Tibial artery (tissue), 4 donors: Measurements from ENCODE around the gene AFP.

Experiments used
- DNase-seq, 2 donors: peaks; one replicate each; pipeline ENCODE4 v3.0.0-alpha.2; 2019
- H3K27ac ChIP-seq, 2 donors: fragments of 200-600 bp; sonication (generic) in 1 of 2; 1 replicate in 1 of 2; 2 replicates in 1 of 2; pipeline ENCODE4 v1.5.1; 2018 to 2019; ENCODE audit warnings: mild to moderate bottlenecking in 1 of 2
- H3K27me3 ChIP-seq, 2 donors: fragments of 200-600 bp; sonication (generic) in 1 of 2; one replicate each; pipeline versions ENCODE4 v1.5.1 to v1.6.0; 2016 to 2019
- H3K36me3 ChIP-seq, 3 donors: fragments of 200-600 bp; sonication (generic) in 2 of 3; one replicate each; pipeline ENCODE4 v1.5.1; 2016 to 2019; ENCODE audit warnings: mild to moderate bottlenecking in 2 of 3
- H3K4me1 ChIP-seq, 4 donors: fragments of 200-600 bp; sonication (generic) in 2 of 4; 1 replicate in 3 of 4; 2 replicates in 1 of 4; pipeline ENCODE4 v1.5.1; 2016 to 2019
- H3K4me3 ChIP-seq, 2 donors: fragments of 200-600 bp; sonication (generic) in 1 of 2; 1 replicate in 1 of 2; 2 replicates in 1 of 2; pipeline ENCODE4 v1.5.1; 2018 to 2019; ENCODE audit warnings: mild to moderate bottlenecking in 2 of 2
- H3K9me3 ChIP-seq, 3 donors: fragments of 200-600 bp; sonication (generic) in 1 of 3; one replicate each; pipeline ENCODE4 v1.5.1; 2016 to 2019
- CTCF ChIP-seq, 2 experiments: fragments of 200-600 bp in 1 of 2; fragments of 450-650 bp in 1 of 2; IDR thresholded peaks; one replicate each; pipeline ENCODE4 v1.5.1; 2017 to 2019; ENCODE audit warnings: antibody characterized with exemption in 2 of 2, mild to moderate bottlenecking in 1 of 2, moderate library complexity in 1 of 2
- intact Hi-C: fragments of 100-400 bp; cut with DNase I; formaldehyde crosslinking; loops from one replicate; pipeline ENCODE4 v1.15.0; 2023; ENCODE audit warnings: low total_unique reads

Gene AFP

GRCh38 chr4:73409978-73410548 lies 26.0 kb upstream of the AFP start:
- H3K9me3 ChIP-seq: no peaks in the 10 kb centered on the region
- no peaks in the 10 kb centered on the region for H3K36me3 ChIP-seq
- no peak for DNase-seq
- H3K27ac ChIP-seq: no peak overlapping the region
- intact Hi-C loops: no loop called here
- TF ChIP-seq CTCF (IDR thresholded peaks at IDR 0.05): no peak
- no peaks in the 10 kb centered on the region for H3K27me3 ChIP-seq
- no peaks in the 10 kb centered on the region for H3K4me1 ChIP-seq
- no peak overlapping the region for H3K4me3 ChIP-seq

GRCh38 chr4:73410916-73411730 lies 24.9 kb upstream of the AFP start:
- Histone ChIP-seq H3K9me3 (no peaks in the 10 kb centered on the region), H3K36me3 (no peaks in the 10 kb centered on the region), H3K27ac (no peak overlapping the region), H3K4me1 (no peaks in the 10 kb centered on the region), H3K27me3 (no peaks in the 10 kb centered on the region), H3K4me3 (no peak overlapping the region)
- TF ChIP-seq CTCF (IDR thresholded peaks at IDR 0.05): no peak
- intact Hi-C loops: no loop called here
- DNase-seq: no peak

- no peaks in the 10 kb centered on the region for H3K4me1 ChIP-seq
- DNase-seq: no peak
- no peak overlapping the region for H3K27ac ChIP-seq
- H3K9me3 ChIP-seq: no peaks in the 10 kb centered on the region
- TF ChIP-seq CTCF (IDR thresholded peaks at IDR 0.05): no peak
- intact Hi-C loops: no loop called here
- H3K36me3 ChIP-seq: no peaks in the 10 kb centered on the region
- no peak overlapping the region for H3K4me3 ChIP-seq
- H3K27me3 ChIP-seq: no peaks in the 10 kb centered on the region
Measured at GRCh38 chr4:73411731-73412414, 24.1 kb upstream of the AFP start.

GRCh38 chr4:73413294-73413755 lies 22.7 kb upstream of the AFP start:
- Histone ChIP-seq H3K9me3 (no peaks in the 10 kb centered on the region), H3K4me3 (no peak overlapping the region), H3K36me3 (no peaks in the 10 kb centered on the region), H3K27me3 (no peaks in the 10 kb centered on the region), H3K27ac (no peak overlapping the region), H3K4me1 (no peaks in the 10 kb centered on the region)
- intact Hi-C loops: no loop called here
- no peak for TF ChIP-seq CTCF (IDR thresholded peaks at IDR 0.05)
- DNase-seq: no peak

GRCh38 chr4:73414936-73415271 lies 21.1 kb upstream of the AFP start:
- no peaks in the 10 kb centered on the region for H3K9me3 ChIP-seq
- H3K4me3 ChIP-seq: no peak overlapping the region
- no peak for TF ChIP-seq CTCF (IDR thresholded peaks at IDR 0.05)
- DNase-seq: no peak
- intact Hi-C loops: no loop called here
- no peak overlapping the region for H3K27ac ChIP-seq
- no peaks in the 10 kb centered on the region for H3K27me3 ChIP-seq
- no peaks in the 10 kb centered on the region for H3K4me1 ChIP-seq
- no peaks in the 10 kb centered on the region for H3K36me3 ChIP-seq
